CD4-positive, alpha-beta T cell (primary cell): ENCODE results near the gene SLC1A4. TPM values are rescaled to one million over a fixed set of nuclear protein-coding genes. Genes with fewer than 3 reads are reported as not detected.

ENCODE experiments used
- ATAC-seq: fragments of 200-7000 bp; cut with Tn5 transposase; one replicate; pipeline ENCODE4 v1.10.0; 2022; ENCODE audit warnings: mild to moderate bottlenecking; ENCODE audit not compliant: poor library complexity
- CTCF ChIA-PET: fragments of 350-600 bp; sonication (Branson Sonifier 250); formaldehyde crosslinking; loops from one replicate; lab custom pipeline; 2021; ENCODE audit warnings: antibody characterized with exemption, inconsistent platforms; lab: Charles Lee
- POLR2A ChIA-PET: fragments of 350-600 bp; sonication (Branson Sonifier 250); formaldehyde crosslinking; loops from one replicate; lab custom pipeline; 2021; ENCODE audit warnings: antibody characterized with exemption, inconsistent platforms; lab: Charles Lee
- DNase-seq, 14 experiments: peaks; one replicate each; pipeline ENCODE4 v3.0.0-alpha.2; 2013 to 2020; ENCODE audit warnings: mixed read lengths in 2 of 14
- H3K27ac ChIP-seq, 2 donors: one replicate each; pipeline versions ENCODE4 v1.5.1 to v1.7.0; 2013; ENCODE audit warnings: low read length in 2 of 2, low read depth in 1 of 2, mild to moderate bottlenecking in 1 of 2
- H3K27me3 ChIP-seq, 2 experiments: 1 replicate in 1 of 2; 2 replicates in 1 of 2; pipeline versions ENCODE4 v1.6.1 to v1.7.0; 2013; ENCODE audit warnings: low read length in 2 of 2, control low read depth in 1 of 2, mild to moderate bottlenecking in 1 of 2, moderate library complexity in 1 of 2; ENCODE audit not compliant: insufficient read depth in 2 of 2, control insufficient read depth in 1 of 2
- H3K36me3 ChIP-seq: one replicate; pipeline ENCODE4 v1.6.1; 2013; ENCODE audit warnings: low read length, control low read depth; ENCODE audit not compliant: insufficient read depth
- H3K4me1 ChIP-seq: one replicate; pipeline ENCODE4 v1.6.1; 2013; ENCODE audit warnings: low read length, control low read depth; ENCODE audit not compliant: insufficient read depth
- H3K4me3 ChIP-seq: one replicate; pipeline ENCODE4 v1.5.1; 2013; ENCODE audit warnings: mild to moderate bottlenecking, low read length, moderate library complexity
- H3K9me3 ChIP-seq, 2 experiments: 1 replicate in 1 of 2; 2 replicates in 1 of 2; pipeline versions ENCODE4 v1.6.1 to v1.7.0; 2013; ENCODE audit warnings: low read length in 2 of 2, mild to moderate bottlenecking in 2 of 2, control low read depth in 1 of 2, moderate library complexity in 1 of 2; ENCODE audit not compliant: control insufficient read depth in 1 of 2, insufficient read depth in 1 of 2
- H3K27ac Mint-ChIP-seq: one replicate; pipeline ENCODE4 v1.8.0; 2020; ENCODE audit warnings: mixed read lengths
- H3K27me3 Mint-ChIP-seq: one replicate; pipeline ENCODE4 v1.8.0; 2021; ENCODE audit warnings: mixed read lengths
- H3K36me3 Mint-ChIP-seq: one replicate; pipeline ENCODE4 v1.8.0; 2021; ENCODE audit warnings: low read depth, mixed read lengths
- H3K4me1 Mint-ChIP-seq: one replicate; pipeline ENCODE4 v1.8.0; 2021; ENCODE audit warnings: low read depth, mixed read lengths
- H3K4me3 Mint-ChIP-seq: one replicate; pipeline ENCODE4 v1.8.0; 2020; ENCODE audit warnings: mild to moderate bottlenecking, mixed read lengths
- H3K9me3 Mint-ChIP-seq: one replicate; pipeline ENCODE4 v1.8.0; 2020; ENCODE audit warnings: mixed read lengths
- intact Hi-C, 2 experiments: fragments of 100-400 bp; cut with DNase I in 1 of 2; cut with micrococcal nuclease in 1 of 2; formaldehyde crosslinking; loops; one replicate each; pipeline versions ENCODE4 v1.15.1 to v1.9.0; 2023 to 2025; cut with DNase I, micrococcal nuclease
- total RNA-seq, 174 experiments: library from RNA in 2 of 174; stranded (reverse) in 2 of 174; gene quantifications; one replicate each; pipeline ENCODE4 v1.2.3 and lab custom pipeline; 2021 to 2026
- TF ChIP-seq, protein P1 (sequence below): fragments of 200-600 bp; IDR thresholded peaks from one replicate; pipeline ENCODE4 v1.8.0; 2022; ENCODE audit warnings: antibody characterized with exemption, mild to moderate bottlenecking

Gene SLC1A4
- total RNA-seq, 2 experiments from 2014 or later = 2.4 to 2.8 TPM

GRCh38 chr2:65061146-65061909, 72.1 kb downstream of the SLC1A4 start:
- peaks cover 58% of the 10 kb centered on the region for H3K4me1 ChIP-seq
- TF ChIP-seq, protein P1, sequence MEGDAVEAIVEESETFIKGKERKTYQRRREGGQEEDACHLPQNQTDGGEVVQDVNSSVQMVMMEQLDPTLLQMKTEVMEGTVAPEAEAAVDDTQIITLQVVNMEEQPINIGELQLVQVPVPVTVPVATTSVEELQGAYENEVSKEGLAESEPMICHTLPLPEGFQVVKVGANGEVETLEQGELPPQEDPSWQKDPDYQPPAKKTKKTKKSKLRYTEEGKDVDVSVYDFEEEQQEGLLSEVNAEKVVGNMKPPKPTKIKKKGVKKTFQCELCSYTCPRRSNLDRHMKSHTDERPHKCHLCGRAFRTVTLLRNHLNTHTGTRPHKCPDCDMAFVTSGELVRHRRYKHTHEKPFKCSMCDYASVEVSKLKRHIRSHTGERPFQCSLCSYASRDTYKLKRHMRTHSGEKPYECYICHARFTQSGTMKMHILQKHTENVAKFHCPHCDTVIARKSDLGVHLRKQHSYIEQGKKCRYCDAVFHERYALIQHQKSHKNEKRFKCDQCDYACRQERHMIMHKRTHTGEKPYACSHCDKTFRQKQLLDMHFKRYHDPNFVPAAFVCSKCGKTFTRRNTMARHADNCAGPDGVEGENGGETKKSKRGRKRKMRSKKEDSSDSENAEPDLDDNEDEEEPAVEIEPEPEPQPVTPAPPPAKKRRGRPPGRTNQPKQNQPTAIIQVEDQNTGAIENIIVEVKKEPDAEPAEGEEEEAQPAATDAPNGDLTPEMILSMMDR = no peak
- Mint-ChIP-seq H3K36me3 (peaks cover 6% of the 10 kb centered on the region), H3K27me3 (no peaks in the 10 kb centered on the region), H3K4me1 (peaks cover 69% of the 10 kb centered on the region), H3K27ac (no peak overlapping the region), H3K4me3 (no peak overlapping the region), H3K9me3 (no peaks in the 10 kb centered on the region)
- CTCF ChIA-PET = no interaction called here
- H3K27ac ChIP-seq = no peak overlapping the region
- intact Hi-C loops = loop anchor here (5.0 to 10.0 kb wide), 3 partner anchors 366 to 513 kb away; no protein-coding TSS in a partner anchor
- H3K36me3 ChIP-seq = no peaks in the 10 kb centered on the region
- no peaks in the 10 kb centered on the region for H3K27me3 ChIP-seq
- DNase-seq = no peak
- ATAC-seq = no peak
- no peak overlapping the region for H3K4me3 ChIP-seq
- POLR2A ChIA-PET = interaction anchor here (0.6 to 1.0 kb wide), 4 partner anchors 24 to 166 kb away, joined by 3 read pairs; partner anchors contain the start of gene ACTR2
- no peaks in the 10 kb centered on the region for H3K9me3 ChIP-seq

GRCh38 chr2:65061910-65062339, 72.7 kb downstream of the SLC1A4 start:
- Mint-ChIP-seq H3K4me3 (no peak overlapping the region), H3K27ac (no peak overlapping the region), H3K9me3 (no peaks in the 10 kb centered on the region), H3K27me3 (no peaks in the 10 kb centered on the region), H3K36me3 (peaks cover 6% of the 10 kb centered on the region), H3K4me1 (peaks cover 71% of the 10 kb centered on the region)
- ATAC-seq = no peak
- peaks cover 57% of the 10 kb centered on the region for H3K4me1 ChIP-seq
- CTCF ChIA-PET = no interaction called here
- TF ChIP-seq, protein P1 = no peak
- H3K36me3 ChIP-seq = no peaks in the 10 kb centered on the region
- no peak for DNase-seq
- POLR2A ChIA-PET = interaction anchor here (0.6 to 1.0 kb wide), 4 partner anchors 24 to 166 kb away, joined by 3 read pairs; partner anchors contain the start of gene ACTR2
- no peaks in the 10 kb centered on the region for H3K27me3 ChIP-seq
- no peaks in the 10 kb centered on the region for H3K9me3 ChIP-seq
- H3K27ac ChIP-seq = no peak overlapping the region
- intact Hi-C loops = loop anchor here (5.0 to 10.0 kb wide), 3 partner anchors 365 to 513 kb away; no protein-coding TSS in a partner anchor
- H3K4me3 ChIP-seq = no peak overlapping the region

DNA sequence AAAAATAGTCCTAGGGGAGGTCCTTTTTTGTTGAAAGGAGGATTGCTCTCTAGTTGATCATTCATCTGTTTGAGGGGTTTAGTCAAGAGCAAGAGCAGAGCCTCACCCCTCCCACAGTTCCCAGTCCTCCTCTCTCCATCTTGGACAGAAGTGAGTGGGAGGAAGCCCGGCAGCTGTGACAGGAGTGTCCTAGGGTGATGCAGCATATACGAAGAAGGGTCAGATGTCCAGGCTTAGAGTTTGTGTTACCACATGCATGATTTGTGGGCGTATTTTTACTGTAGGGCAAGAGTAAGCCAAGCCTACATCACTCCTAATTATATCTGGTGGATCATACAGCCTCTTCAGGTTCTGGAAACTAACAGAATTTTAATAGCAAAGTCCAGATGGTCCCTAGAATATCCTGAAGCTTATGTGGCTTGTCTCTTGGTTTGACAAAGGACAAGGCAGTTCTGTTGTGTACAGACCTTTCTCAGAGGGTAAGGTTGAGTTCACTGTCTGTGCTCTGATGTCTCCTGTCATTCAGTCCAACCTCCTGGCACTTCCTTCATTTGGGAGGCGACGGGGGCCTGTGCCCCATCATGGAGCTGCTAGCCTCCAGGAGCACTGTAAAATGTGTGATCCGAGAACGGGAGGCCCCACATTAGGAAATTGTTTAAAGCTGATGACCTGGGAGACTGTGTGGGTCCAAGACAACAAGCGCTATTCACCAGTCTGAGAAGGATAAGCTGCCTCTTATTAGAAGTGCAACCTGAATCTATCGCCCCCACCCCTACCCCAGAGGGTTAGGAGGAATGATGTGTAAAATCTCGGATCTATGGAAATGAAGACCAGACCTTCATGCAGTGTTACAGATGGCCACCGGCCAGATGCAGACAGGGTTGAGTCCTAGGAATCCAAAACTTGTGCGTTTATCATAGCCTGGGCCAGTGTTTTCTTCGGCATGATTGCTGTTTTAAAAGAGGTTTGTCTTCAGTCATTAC, 73.9 kb downstream of the SLC1A4 start:
- Histone ChIP-seq H3K4me1 (peaks cover 56% of the 10 kb centered on the region), H3K27ac (no peak overlapping the region), H3K27me3 (no peaks in the 10 kb centered on the region), H3K9me3 (no peaks in the 10 kb centered on the region), H3K36me3 (no peaks in the 10 kb centered on the region), H3K4me3 (no peak overlapping the region)
- Mint-ChIP-seq H3K36me3 (no peaks in the 10 kb centered on the region), H3K9me3 (no peaks in the 10 kb centered on the region), H3K4me1 (peaks cover 71% of the 10 kb centered on the region), H3K4me3 (no peak overlapping the region), H3K27ac (no peak overlapping the region), H3K27me3 (no peaks in the 10 kb centered on the region)
- no peak for ATAC-seq
- TF ChIP-seq, protein P1 = no peak
- intact Hi-C loops = loop anchor here (5.0 to 10.0 kb wide), 3 partner anchors 364 to 512 kb away; no protein-coding TSS in a partner anchor
- CTCF ChIA-PET = interaction anchor here (1.3 to 2.4 kb wide), 3 partner anchors 7 to 106 kb away, joined by 9 to 20 read pairs (median 17); partner anchors contain the start of gene CEP68
- POLR2A ChIA-PET = interaction anchor here (1.0 kb wide), 1 partner anchor 10 kb away, joined by 3 read pairs; no protein-coding TSS in a partner anchor
- DNase-seq = no peak
